ENCODE measurements around the gene ARMH3.

Gene ARMH3

GRCh38 chr10:101826852-101827434 lies 229.0 kb downstream of the ARMH3 start:
- no peak for DNase-seq

GRCh38 chr10:101824736-101825135 lies 231.2 kb downstream of the ARMH3 start:
- no peak for DNase-seq

GRCh38 chr10:101818872-101819633 lies 236.9 kb downstream of the ARMH3 start:
- peak; percentile 87 for DNase-seq

GRCh38 chr10:101818119-101818871 lies 237.7 kb downstream of the ARMH3 start, which contains the start of gene OGA:
Gene OGA (minus strand): TSS chr10:101818444. CDS start chr10:101818022, 422 bp downstream.
- peak; percentile 99 for DNase-seq

- peak; percentile 21 for DNase-seq
Observed at GRCh38 chr10:101817337-101818118, 238.4 kb downstream of the ARMH3 start.

GRCh38 chr10:101816913-101817336 lies 239.0 kb downstream of the ARMH3 start:
- DNase-seq, result no peak

- no peak for DNase-seq
Observed at GRCh38 chr10:101816376-101816775, 239.6 kb downstream of the ARMH3 start.

GRCh38 chr10:101814466-101815071 lies 241.4 kb downstream of the ARMH3 start:
- DNase-seq, result no peak

GRCh38 chr10:101812606-101813005 lies 243.4 kb downstream of the ARMH3 start:
- no peak for DNase-seq

- no peak for DNase-seq
Observed at GRCh38 chr10:101807158-101807557, 248.8 kb downstream of the ARMH3 start.

- DNase-seq, result no peak
Observed at GRCh38 chr10:101803511-101803910, 252.5 kb downstream of the ARMH3 start.

- no peak for DNase-seq
Observed at GRCh38 chr10:101797403-101798059, 258.4 kb downstream of the ARMH3 start.
